RCC 7860 (cell line): Measurements from ENCODE around the gene ICAM4.
"Not testable (repeated sequence)": the region's sequence is repeated elsewhere in the genome, so short reads cannot be mapped to it uniquely, and the experiment has no call there.

ENCODE experiments used
- DNase-seq: peaks from one replicate; pipeline ENCODE4 v3.0.0-alpha.2; 2015; ENCODE audit warnings: low spot score
- FAIRE-seq: peaks from 2 replicates; lab custom pipeline; 2012; peaks lifted over from hg19 to GRCh38; lab: Jason Lieb, UNC

The ICAM4 gene, protein sequence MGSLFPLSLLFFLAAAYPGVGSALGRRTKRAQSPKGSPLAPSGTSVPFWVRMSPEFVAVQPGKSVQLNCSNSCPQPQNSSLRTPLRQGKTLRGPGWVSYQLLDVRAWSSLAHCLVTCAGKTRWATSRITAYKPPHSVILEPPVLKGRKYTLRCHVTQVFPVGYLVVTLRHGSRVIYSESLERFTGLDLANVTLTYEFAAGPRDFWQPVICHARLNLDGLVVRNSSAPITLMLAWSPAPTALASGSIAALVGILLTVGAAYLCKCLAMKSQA

GRCh38 chr19:10286803-10287737 lies at the start of gene ICAM4:
Gene ICAM4, plus strand, starts transcription at chr19:10286955. Its CDS starts 58 bp downstream, at chr19:10287013.
- no peak for DNase-seq
- FAIRE-seq, result no peak

DNA sequence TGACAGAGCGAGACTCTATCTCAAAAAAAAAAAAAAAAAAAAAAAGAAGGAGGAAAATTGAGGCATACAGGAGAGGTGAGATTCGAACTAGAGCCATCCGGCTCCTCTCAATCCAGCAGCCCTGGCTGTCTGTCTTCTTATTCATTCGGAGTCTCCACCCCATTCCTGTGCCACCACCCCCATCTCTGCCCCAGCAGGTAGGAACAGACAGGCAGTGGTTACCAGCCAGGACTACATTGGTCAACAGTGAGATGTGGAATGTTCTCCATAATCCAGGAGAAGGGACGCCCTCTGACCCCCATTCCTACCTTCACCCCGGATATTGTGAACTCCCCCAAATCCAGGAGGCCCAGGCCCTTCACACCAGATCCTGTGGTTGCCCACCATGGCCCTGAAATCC lies 49.1 kb upstream of the ICAM4 start:
- FAIRE-seq, result no peak
- DNase-seq, result no peak

- FAIRE-seq (no peak), DNase-seq (no peak)
These were observed 48.5 kb upstream of the ICAM4 start for GRCh38 chr19:10238172-10238783.

DNA sequence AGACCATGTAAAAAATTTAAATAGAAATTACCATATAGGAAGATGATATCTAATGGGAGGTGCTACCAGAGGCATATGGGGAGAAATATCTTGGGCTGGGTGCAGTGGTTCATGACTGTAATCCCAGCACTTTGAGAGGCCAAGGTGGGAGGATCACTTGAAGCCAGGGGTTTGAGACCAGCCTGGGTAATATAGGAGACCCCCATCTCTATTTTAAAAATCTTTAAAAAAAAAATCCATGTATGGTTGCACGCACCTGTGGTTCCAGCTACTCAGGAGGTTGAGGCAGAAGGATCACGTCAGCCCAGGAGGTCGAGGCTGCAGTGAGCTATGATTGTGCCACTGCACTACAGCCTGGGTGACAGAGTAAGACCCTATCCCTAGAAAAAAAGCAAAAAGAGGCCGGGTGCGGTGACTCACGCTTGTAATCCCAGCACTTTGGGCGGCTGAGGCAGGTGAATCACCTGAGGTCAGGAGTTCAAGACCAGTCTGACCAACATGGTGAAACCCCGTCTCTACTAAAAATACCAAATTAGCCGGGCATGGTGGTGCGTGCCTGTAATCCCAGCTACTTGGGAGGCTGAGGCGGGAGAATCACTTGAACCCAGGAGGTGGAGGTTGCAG lies 44.8 kb upstream of the ICAM4 start:
- FAIRE-seq, DNase-seq: not testable (repeated sequence)

- no peak for DNase-seq
- no peak for FAIRE-seq
These were observed 43.1 kb upstream of the ICAM4 start for GRCh38 chr19:10243606-10244005.

GRCh38 chr19:10245189-10245939 lies 41.4 kb upstream of the ICAM4 start:
- no peak for DNase-seq
- FAIRE-seq, result no peak

DNA sequence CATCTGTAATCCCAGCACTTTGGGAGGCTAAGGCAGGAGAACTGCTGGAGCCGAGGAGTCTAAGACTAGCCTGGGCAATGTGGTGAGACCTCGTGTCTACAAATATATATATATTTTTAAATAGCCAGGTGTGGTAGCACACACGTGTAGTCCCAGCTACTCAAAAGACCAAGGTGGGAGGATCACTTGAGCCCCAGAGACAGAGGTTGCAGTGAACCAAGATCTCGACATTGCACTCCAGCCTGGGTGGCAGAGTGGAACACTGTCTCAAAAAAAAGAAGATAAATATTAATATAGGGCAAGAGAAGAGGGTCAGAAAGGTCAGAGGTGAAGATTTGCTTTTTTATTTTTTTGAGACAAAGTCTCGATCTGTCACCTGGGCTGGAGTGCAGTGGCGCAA lies 40.2 kb upstream of the ICAM4 start:
- no peak for DNase-seq
- FAIRE-seq, result no peak

- peak; percentile 94 for FAIRE-seq
These were observed 34.7 kb upstream of the ICAM4 start, which contains the start of gene MRPL4 for GRCh38 chr19:10251792-10252694. Gene MRPL4, plus strand, starts transcription at chr19:10252214. Its CDS starts 40 bp downstream, at chr19:10252254.

DNA sequence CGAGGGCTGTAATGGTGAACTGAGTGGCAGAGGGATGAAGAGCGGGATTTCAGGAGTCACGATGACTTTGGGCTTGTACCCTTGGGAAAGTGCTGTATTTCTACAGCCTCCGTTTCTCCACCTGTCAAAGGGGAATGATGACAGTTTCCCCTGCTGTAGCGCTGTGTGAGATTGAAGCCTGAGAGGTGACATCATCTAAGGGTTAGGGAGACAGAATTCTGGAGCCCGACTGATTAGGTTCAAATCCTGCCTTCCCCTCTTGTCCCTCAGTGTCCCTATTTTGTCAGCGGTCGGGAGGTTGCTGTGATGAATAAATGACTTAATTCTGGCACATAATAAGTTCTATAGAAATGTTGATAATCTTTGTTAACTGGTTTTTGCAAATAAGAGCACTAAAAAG lies 34.0 kb upstream of the ICAM4 start:
- DNase-seq (no peak), FAIRE-seq (no peak)

More at GRCh38 chr19:10251792-10252694, 34.7 kb upstream of the ICAM4 start, which contains the start of gene MRPL4:
- DNase-seq, result peak; percentile 98

DNA sequence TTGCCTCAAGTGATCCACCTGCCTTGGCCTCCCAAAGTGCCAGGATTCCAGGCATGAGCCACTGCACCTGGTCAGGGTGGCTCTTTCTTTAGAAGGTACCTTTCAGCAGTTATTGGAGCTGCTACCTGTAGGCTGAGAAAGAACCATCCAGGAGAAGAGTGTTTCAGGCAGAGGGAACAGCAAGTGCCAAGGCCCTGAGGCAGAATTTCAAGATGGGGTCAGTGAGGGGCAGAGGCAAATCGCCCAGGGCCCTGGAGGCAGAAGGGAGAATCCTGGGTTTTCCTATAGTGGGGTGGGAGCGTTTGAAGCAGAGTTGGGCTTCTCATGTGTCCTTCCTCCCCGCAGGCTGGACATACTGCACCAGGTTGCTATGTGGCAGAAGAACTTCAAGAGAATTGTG lies 32.5 kb upstream of the ICAM4 start:
- DNase-seq (no peak), FAIRE-seq (no peak)

DNA sequence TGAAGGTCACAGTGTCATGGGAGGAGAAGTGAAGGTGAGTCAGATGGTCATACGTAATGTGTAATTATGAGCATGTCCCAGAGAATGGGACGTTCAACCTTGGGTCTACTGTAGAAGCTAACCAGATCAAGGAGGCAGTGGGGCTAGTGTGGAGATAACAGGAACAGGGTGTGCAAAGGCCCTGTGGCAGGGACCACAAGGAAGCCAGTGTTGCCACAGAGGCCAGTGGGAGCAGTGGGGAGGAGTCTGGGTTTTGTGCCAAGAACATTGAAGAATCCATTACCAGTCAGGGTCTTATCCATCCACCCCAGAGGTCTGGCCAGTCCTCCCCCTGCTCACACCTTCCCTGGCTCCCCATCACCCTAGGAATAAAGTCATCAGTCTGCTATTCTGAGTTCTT lies 31.4 kb upstream of the ICAM4 start:
- FAIRE-seq, result no peak
- no peak for DNase-seq

DNA sequence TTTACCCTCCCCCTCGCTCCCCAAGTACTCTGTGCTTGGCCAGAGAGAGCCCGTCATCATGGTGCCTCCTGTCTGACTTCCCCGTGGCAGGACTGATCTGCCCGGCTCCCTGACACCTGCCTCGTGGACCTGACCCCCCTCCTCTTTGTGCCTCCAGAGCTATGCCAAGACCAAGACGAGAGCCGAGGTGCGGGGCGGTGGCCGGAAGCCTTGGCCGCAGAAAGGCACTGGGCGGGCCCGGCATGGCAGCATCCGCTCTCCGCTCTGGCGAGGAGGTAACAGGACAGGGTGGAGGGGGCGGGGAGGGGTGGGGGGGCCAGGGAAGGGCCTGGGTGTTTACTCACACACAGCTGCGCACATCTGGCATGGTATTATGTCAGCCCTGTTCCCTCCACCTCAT lies 30.2 kb upstream of the ICAM4 start:
- FAIRE-seq (no peak), DNase-seq (no peak)

DNA sequence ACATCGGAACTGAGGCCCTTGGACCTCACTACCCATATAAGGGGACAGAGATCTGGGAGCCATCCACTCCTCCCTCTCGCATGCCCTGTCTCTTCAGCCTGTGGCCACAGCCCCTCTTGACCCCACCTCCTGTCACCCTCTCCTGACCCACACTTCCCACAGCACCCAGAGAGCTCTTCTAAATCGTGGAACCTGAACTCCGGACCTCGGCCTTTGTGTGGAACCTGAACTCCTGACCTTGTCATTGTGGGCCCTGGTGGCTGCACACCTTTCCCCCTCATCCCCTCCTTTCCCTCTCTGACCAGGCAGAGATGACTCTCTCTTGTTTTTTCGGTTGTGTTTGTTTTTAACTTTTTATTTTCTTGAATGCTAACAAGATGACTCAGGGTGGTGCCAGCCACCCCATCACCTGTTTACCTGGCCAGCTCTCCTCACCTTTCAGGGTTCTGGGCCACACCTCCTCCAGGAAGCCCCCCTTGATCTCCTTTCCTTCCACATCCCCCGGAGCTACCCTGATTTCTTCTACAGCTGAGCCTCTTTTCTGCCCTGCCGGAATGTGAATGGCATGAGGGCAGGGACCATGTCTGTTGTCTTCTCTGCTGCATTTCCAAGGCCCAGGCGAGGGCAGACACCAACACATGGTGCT lies 29.7 kb upstream of the ICAM4 start:
- FAIRE-seq, result no peak
- DNase-seq, result no peak

GRCh38 chr19:10258080-10258710 lies 28.6 kb upstream of the ICAM4 start:
- DNase-seq (no peak), FAIRE-seq (no peak)

- no peak for FAIRE-seq
- DNase-seq, result peak; percentile 67
These were observed 27.4 kb upstream of the ICAM4 start for GRCh38 chr19:10259162-10259905.

DNA sequence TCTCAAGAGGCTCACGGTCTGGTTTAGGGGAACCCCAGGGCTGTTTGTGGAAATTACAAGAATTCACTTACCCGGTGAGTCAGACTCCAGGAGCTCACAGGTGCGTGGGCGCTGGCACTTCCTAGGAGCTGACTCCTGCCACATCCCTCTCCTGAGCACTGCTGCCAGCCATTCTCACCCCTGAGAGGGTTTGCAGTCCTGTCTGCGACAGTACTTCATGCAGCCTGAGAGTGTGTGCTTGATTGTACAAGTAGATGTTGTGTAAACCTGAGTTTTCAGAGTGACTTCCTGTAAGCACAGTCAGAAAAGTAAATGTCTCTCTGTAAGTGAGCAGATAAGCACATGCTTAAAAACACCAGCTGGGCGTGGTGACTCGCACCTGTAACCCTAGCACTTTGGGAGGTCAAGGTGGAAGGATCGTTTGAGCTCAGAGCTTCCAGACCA lies 26.6 kb upstream of the ICAM4 start:
- FAIRE-seq (no peak), DNase-seq (peak; percentile 9)

DNA sequence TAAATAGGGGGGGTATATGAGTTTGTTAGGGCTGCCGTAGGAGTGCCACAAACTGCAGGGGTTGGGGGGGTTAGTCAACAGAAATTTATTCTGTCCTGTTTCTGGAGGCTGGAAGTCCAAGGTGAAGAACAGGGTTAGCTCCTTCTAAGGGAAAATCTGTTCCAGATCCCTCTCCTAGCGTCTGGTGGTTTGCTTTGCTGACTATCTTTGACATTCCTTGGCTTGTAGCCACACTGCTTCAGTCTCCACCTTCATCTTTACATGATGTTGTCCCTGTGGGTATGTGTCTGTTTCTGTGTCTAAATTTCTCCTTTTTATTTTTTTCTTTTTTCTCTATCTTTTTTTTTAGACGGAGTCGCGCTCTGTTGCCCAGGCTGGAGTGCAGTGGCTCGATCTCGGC lies 24.0 kb upstream of the ICAM4 start:
- FAIRE-seq, result no peak
- DNase-seq, result peak; percentile 21
